HepG2 (cell line): Measurements from ENCODE around the gene EPG5. TPM values are rescaled to one million over a fixed set of nuclear protein-coding genes. Genes with fewer than 3 reads are reported as not detected.

Source experiments
- KLF15 ChIP-seq: sonication (generic); formaldehyde crosslinking; IDR thresholded peaks from 2 replicates; pipeline ENCODE4 v1.8.1; 2023; ENCODE audit warnings: borderline replicate concordance, mild to moderate bottlenecking, inconsistent platforms, missing genetic modification reagents, mixed read lengths
- polyA plus RNA-seq, 8 experiments: library from polyadenylated mRNA; depleted of rRNA in 3 of 8; stranded (reverse) in 7 of 8; unstranded in 1 of 8; fragments of >200 nt; fragmentation: Illumina TruSeq in 4 of 8; extraction: Trizol in 4 of 8; gene quantifications; 2 replicates each; pipeline versions ENCODE4 v1.2.1 to v1.2.3, GENCODE V29; 2011 to 2016; ENCODE audit warnings: low read depth in 4 of 8, missing spikeins in 1 of 8, mixed read lengths in 1 of 8; ENCODE audit not compliant: insufficient read depth in 1 of 8
- total RNA-seq, 5 experiments: library from RNA; depleted of rRNA; stranded (reverse); fragments of >200 nt; fragmentation: Illumina TruSeq; extraction: Trizol; gene quantifications; 2 replicates each; pipeline ENCODE4 v1.2.3, GENCODE V29; 2016; ENCODE audit warnings: low read depth in 1 of 5
- TF ChIP-seq, protein P1 (sequence below): sonication (generic); formaldehyde crosslinking; IDR thresholded peaks from 2 replicates; pipeline ENCODE4 v1.4.0; 2020; ENCODE audit warnings: missing genetic modification reagents
- TF ChIP-seq, protein P2 (sequence below): sonication (generic); formaldehyde crosslinking; IDR thresholded peaks from 2 replicates; pipeline ENCODE4 v1.4.0; 2020; ENCODE audit warnings: missing genetic modification reagents
- TF ChIP-seq, protein P3 (sequence below): sonication (generic); formaldehyde crosslinking; IDR thresholded peaks from 2 replicates; pipeline ENCODE4 v1.4.0; 2020; ENCODE audit warnings: missing genetic modification reagents
- TF ChIP-seq, protein P4 (sequence below): sonication (generic); formaldehyde crosslinking; conservative IDR thresholded peaks from 2 replicates; pipeline ENCODE4 v1.4.0; 2020; ENCODE audit warnings: missing genetic modification reagents
- TF ChIP-seq, protein P5 (sequence below): IDR thresholded peaks from 2 replicates; pipeline ENCODE4 v1.6.1; 2016; ENCODE audit warnings: mild to moderate bottlenecking

The EPG5 gene
- total and polyA plus RNA-seq, 2 of the 13 experiments (the other 11 are each of a cell fraction or from before 2014, with no cell fraction given) = 6.7 to 9.3 TPM

DNA sequence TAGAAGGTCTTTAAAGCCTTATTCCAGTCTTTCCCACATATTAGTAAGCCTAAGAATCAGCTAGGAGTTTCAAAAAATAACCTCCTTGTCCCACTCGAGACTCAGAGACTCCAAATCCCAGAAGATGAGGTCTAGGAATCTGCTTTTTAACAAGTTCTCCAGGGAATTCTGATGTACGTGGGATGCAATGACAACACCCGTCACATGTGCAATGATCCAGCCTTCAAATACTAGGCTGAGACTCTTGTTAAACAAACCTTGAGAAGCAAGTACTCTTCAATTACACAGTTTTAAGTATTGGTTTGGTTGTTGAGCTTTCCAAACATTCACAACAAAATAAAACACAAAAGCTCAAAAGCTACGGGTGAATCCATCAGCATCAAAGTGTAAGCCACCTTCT, 53.9 kb downstream of the EPG5 start (continued):
- TF ChIP-seq, protein P1, sequence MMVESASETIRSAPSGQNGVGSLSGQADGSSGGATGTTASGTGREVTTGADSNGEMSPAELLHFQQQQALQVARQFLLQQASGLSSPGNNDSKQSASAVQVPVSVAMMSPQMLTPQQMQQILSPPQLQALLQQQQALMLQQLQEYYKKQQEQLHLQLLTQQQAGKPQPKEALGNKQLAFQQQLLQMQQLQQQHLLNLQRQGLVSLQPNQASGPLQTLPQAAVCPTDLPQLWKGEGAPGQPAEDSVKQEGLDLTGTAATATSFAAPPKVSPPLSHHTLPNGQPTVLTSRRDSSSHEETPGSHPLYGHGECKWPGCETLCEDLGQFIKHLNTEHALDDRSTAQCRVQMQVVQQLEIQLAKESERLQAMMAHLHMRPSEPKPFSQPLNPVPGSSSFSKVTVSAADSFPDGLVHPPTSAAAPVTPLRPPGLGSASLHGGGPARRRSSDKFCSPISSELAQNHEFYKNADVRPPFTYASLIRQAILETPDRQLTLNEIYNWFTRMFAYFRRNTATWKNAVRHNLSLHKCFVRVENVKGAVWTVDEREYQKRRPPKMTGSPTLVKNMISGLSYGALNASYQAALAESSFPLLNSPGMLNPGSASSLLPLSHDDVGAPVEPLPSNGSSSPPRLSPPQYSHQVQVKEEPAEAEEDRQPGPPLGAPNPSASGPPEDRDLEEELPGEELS (CRISPR knock-in tag) = no peak
- TF ChIP-seq KLF15 = no peak
- TF ChIP-seq, protein P2, sequence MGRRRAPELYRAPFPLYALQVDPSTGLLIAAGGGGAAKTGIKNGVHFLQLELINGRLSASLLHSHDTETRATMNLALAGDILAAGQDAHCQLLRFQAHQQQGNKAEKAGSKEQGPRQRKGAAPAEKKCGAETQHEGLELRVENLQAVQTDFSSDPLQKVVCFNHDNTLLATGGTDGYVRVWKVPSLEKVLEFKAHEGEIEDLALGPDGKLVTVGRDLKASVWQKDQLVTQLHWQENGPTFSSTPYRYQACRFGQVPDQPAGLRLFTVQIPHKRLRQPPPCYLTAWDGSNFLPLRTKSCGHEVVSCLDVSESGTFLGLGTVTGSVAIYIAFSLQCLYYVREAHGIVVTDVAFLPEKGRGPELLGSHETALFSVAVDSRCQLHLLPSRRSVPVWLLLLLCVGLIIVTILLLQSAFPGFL (CRISPR knock-in tag) = no peak
- TF ChIP-seq, protein P3, sequence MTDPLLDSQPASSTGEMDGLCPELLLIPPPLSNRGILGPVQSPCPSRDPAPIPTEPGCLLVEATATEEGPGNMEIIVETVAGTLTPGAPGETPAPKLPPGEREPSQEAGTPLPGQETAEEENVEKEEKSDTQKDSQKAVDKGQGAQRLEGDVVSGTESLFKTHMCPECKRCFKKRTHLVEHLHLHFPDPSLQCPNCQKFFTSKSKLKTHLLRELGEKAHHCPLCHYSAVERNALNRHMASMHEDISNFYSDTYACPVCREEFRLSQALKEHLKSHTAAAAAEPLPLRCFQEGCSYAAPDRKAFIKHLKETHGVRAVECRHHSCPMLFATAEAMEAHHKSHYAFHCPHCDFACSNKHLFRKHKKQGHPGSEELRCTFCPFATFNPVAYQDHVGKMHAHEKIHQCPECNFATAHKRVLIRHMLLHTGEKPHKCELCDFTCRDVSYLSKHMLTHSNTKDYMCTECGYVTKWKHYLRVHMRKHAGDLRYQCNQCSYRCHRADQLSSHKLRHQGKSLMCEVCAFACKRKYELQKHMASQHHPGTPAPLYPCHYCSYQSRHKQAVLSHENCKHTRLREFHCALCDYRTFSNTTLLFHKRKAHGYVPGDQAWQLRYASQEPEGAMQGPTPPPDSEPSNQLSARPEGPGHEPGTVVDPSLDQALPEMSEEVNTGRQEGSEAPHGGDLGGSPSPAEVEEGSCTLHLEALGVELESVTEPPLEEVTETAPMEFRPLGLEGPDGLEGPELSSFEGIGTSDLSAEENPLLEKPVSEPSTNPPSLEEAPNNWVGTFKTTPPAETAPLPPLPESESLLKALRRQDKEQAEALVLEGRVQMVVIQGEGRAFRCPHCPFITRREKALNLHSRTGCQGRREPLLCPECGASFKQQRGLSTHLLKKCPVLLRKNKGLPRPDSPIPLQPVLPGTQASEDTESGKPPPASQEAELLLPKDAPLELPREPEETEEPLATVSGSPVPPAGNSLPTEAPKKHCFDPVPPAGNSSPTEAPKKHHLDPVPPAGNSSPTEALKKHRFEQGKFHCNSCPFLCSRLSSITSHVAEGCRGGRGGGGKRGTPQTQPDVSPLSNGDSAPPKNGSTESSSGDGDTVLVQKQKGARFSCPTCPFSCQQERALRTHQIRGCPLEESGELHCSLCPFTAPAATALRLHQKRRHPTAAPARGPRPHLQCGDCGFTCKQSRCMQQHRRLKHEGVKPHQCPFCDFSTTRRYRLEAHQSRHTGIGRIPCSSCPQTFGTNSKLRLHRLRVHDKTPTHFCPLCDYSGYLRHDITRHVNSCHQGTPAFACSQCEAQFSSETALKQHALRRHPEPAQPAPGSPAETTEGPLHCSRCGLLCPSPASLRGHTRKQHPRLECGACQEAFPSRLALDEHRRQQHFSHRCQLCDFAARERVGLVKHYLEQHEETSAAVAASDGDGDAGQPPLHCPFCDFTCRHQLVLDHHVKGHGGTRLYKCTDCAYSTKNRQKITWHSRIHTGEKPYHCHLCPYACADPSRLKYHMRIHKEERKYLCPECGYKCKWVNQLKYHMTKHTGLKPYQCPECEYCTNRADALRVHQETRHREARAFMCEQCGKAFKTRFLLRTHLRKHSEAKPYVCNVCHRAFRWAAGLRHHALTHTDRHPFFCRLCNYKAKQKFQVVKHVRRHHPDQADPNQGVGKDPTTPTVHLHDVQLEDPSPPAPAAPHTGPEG (CRISPR knock-in tag) = no peak
- TF ChIP-seq, protein P4, sequence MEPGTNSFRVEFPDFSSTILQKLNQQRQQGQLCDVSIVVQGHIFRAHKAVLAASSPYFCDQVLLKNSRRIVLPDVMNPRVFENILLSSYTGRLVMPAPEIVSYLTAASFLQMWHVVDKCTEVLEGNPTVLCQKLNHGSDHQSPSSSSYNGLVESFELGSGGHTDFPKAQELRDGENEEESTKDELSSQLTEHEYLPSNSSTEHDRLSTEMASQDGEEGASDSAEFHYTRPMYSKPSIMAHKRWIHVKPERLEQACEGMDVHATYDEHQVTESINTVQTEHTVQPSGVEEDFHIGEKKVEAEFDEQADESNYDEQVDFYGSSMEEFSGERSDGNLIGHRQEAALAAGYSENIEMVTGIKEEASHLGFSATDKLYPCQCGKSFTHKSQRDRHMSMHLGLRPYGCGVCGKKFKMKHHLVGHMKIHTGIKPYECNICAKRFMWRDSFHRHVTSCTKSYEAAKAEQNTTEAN = no peak
- TF ChIP-seq, protein P5, sequence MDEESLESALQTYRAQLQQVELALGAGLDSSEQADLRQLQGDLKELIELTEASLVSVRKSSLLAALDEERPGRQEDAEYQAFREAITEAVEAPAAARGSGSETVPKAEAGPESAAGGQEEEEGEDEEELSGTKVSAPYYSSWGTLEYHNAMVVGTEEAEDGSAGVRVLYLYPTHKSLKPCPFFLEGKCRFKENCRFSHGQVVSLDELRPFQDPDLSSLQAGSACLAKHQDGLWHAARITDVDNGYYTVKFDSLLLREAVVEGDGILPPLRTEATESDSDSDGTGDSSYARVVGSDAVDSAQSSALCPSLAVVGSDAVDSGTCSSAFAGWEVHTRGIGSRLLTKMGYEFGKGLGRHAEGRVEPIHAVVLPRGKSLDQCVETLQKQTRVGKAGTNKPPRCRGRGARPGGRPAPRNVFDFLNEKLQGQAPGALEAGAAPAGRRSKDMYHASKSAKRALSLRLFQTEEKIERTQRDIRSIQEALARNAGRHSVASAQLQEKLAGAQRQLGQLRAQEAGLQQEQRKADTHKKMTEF (CRISPR knock-in tag) = no peak
